ENCODE data around the gene TAF10.

TAF10 gene

GRCh38 chr11:6579681-6580080 is 32.3 kb downstream of the TAF10 start:
- no peak for DNase-seq
- H3K27me3 ChIP-seq (ENCODE audit: insufficient read depth, low read depth, severe bottlenecking), result no peaks in the 10 kb centered on the region
- TF ChIP-seq, protein P1, sequence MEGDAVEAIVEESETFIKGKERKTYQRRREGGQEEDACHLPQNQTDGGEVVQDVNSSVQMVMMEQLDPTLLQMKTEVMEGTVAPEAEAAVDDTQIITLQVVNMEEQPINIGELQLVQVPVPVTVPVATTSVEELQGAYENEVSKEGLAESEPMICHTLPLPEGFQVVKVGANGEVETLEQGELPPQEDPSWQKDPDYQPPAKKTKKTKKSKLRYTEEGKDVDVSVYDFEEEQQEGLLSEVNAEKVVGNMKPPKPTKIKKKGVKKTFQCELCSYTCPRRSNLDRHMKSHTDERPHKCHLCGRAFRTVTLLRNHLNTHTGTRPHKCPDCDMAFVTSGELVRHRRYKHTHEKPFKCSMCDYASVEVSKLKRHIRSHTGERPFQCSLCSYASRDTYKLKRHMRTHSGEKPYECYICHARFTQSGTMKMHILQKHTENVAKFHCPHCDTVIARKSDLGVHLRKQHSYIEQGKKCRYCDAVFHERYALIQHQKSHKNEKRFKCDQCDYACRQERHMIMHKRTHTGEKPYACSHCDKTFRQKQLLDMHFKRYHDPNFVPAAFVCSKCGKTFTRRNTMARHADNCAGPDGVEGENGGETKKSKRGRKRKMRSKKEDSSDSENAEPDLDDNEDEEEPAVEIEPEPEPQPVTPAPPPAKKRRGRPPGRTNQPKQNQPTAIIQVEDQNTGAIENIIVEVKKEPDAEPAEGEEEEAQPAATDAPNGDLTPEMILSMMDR (IDR thresholded peaks at IDR 0.05; ENCODE audit: low read depth, low read length), result no peak
- no peaks in the 10 kb centered on the region for H3K36me3 ChIP-seq
- H3K4me3 ChIP-seq (ENCODE audit: low read depth, low read length), result no peak overlapping the region
- peaks cover 12% of the 10 kb centered on the region for H3K9me3 ChIP-seq (ENCODE audit: severe bottlenecking)
- no peak overlapping the region for H3K27ac ChIP-seq

DNA sequence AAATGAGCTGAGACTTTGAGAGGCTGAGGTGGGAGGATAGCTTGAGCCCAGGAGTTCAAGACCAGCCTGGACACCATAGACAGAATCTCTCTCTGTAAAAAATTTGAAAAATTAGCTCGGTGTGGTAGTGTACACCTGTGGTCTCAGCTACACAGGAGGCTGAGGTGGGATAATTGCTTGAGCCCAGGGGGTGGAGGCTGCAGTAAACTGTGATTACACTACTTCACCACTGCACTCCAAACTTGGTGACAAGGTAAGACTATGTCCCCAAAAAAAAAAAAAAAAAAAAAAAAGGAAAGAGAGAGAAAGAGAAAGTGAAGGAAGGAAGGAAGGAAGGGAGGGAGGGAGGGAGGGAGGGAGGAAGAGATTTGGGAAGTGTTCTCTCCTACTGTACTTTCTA is 33.9 kb downstream of the TAF10 start:
- no peak for DNase-seq
- TF ChIP-seq, protein P1 (IDR thresholded peaks at IDR 0.05; ENCODE audit: low read depth, low read length), result no peak
- Histone ChIP-seq H3K9me3 (ENCODE audit: severe bottlenecking) (no peaks in the 10 kb centered on the region), H3K27me3 (ENCODE audit: insufficient read depth, low read depth, severe bottlenecking) (no peaks in the 10 kb centered on the region), H3K36me3 (no peaks in the 10 kb centered on the region), H3K4me3 (ENCODE audit: low read depth, low read length) (no peak overlapping the region), H3K27ac (no peak overlapping the region)

DNA sequence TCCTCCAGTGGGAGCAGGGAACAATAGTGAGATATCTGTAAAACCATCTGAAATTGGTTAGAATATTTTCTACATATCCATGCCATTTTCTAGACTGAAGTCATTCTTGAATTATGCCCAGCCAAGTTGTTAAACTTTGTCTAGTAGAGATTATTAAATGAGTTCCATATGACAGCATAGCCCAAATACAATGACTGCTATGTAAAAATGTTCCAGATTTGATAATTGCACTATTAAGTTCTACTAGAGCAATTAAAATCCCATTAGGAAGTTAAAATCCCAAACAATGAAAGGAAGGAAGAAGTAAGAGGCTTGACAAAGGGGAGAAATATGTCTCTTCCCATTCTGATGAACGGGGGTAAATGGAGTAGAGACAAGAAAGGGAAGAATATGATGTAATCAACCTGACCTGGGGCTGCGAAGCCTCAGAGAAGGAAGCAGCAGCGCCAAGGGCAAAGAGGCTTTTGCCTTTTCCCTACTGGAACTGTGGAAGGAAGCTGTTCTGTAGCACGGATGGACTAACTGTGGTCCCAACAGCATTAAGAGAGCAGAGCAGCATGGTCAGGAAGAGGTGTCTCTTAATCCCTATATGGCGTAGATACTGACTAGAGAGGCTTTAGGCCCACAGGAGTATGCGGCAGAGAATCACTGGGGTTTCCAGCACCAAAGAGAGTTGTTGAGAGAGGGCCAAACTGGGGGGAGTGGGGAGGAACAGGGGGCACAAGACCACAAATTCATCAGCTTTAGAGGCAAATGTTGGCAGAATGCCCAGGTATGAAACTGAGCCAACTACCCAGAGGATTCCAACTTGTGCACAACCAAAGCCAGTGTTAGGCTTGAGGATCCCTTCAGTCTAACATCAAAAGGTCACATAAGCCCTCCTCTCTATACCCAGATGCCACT is 35.3 kb downstream of the TAF10 start:
- DNase-seq, result no peak
- peak overlapping the region; percentile 19 for H3K27ac ChIP-seq
- no peak overlapping the region for H3K4me3 ChIP-seq (ENCODE audit: low read depth, low read length)
- no peaks in the 10 kb centered on the region for H3K27me3 ChIP-seq (ENCODE audit: insufficient read depth, low read depth, severe bottlenecking)
- TF ChIP-seq, protein P1 (IDR thresholded peaks at IDR 0.05; ENCODE audit: low read depth, low read length), result no peak
- no peaks in the 10 kb centered on the region for H3K9me3 ChIP-seq (ENCODE audit: severe bottlenecking)
- H3K36me3 ChIP-seq, result no peaks in the 10 kb centered on the region

DNA sequence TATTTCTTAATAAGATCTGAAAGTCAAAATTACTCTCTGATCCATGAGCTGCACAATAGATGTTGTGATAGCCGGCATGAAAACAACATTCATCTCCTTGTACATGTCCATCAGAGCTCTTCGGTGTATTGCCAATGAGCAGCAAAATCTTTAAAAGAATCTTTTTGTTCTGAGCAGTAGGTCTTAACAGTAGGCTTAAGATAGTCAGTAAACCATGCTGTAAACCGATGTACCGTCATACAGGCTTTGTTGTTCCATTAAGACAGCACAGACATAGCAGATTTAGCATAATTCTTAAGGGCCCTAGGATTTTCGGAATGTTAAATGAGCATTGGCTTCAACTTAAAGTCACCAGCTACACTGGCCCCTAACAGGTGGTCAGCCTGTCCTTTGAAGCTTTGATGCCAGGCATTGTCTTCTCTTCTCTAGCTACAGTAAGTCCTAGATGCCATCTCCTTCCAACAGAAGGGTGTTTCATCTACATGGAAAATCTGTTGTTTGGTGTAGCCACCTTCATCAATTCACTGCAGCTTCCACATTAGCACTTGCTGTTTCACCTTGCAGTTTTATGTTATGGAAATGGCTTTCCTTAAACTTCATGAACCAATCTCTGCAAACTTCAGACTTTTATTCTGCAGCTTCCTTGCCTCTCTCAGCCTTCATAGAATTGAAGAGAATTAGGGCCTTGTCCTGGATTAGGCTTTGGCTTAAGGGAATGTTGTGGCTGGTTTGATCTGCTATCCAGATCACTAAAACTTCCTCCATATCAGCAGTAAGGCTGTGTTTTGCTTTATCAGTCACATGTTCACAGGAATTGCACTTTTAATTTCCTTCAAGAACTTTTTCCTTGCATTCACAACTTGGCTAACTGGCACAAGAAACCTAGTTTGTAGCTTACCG is 37.0 kb downstream of the TAF10 start:
- no peak overlapping the region for H3K27ac ChIP-seq
- no peaks in the 10 kb centered on the region for H3K27me3 ChIP-seq (ENCODE audit: insufficient read depth, low read depth, severe bottlenecking)
- TF ChIP-seq, protein P1 (IDR thresholded peaks at IDR 0.05; ENCODE audit: low read depth, low read length), result no peak
- no peaks in the 10 kb centered on the region for H3K9me3 ChIP-seq (ENCODE audit: severe bottlenecking)
- no peaks in the 10 kb centered on the region for H3K36me3 ChIP-seq
- H3K4me3 ChIP-seq (ENCODE audit: low read depth, low read length), result no peak overlapping the region
- no peak for DNase-seq

DNA sequence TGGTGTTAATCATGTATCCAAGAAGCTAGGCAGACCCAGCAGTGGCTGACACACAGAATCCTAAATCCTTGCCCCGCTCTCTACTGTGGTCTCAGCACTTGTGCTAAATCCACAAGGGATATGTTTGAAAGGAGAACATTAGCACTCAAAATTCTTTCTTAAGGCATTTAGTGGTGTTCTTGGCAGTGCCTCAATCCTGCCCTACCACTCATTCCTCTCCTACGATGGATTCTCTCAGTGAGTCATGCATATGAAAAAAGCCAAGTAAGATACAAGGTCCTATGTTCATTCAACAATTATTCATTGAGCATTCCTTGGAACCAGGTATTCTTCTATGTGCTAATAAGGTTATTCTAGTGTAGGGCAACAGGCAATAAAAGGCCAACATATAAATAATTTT is 39.8 kb downstream of the TAF10 start:
- Histone ChIP-seq H3K27ac (no peak overlapping the region), H3K36me3 (no peaks in the 10 kb centered on the region), H3K9me3 (ENCODE audit: severe bottlenecking) (no peaks in the 10 kb centered on the region), H3K4me3 (ENCODE audit: low read depth, low read length) (no peak overlapping the region), H3K27me3 (ENCODE audit: insufficient read depth, low read depth, severe bottlenecking) (no peaks in the 10 kb centered on the region)
- TF ChIP-seq, protein P1 (IDR thresholded peaks at IDR 0.05; ENCODE audit: low read depth, low read length), result no peak
- DNase-seq, result no peak

Data from WERI-Rb-1 (cell line).